ENCODE results near the gene CKMT2.
"Not testable (repeated sequence)": the region's sequence is repeated elsewhere in the genome, so short reads cannot be mapped to it uniquely, and the experiment has no call there.

DNA sequence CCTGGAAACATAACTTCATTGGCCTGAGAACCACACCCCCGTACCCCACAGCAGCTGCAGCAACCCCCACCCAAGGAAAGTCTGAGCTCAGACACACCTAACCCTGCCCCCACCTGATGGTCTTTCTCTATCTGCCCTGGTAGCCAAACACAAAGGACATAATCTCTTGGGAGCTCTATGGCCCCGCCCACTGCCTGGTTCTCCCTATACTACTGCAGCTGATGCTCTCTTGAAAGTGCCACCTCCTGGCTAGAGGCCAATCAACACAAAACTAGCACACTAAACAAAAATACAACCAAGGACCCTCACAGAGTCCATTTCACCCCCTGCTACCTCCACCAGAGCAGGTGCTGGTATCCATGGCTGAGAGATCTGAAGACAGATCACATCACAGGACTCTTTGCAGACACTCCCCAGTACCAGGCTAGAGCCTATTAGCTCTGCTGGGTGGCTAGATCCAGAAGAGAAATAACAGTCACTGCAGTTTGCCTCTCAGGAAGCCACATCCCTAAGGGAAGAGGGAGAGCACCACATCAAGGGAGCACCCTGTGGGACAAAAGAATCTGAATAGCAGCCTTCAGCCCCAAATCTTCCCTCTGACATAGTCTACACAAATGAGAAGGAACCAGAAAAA, 37.4 kb downstream of the CKMT2 start:
- TF ChIP-seq, protein P1, sequence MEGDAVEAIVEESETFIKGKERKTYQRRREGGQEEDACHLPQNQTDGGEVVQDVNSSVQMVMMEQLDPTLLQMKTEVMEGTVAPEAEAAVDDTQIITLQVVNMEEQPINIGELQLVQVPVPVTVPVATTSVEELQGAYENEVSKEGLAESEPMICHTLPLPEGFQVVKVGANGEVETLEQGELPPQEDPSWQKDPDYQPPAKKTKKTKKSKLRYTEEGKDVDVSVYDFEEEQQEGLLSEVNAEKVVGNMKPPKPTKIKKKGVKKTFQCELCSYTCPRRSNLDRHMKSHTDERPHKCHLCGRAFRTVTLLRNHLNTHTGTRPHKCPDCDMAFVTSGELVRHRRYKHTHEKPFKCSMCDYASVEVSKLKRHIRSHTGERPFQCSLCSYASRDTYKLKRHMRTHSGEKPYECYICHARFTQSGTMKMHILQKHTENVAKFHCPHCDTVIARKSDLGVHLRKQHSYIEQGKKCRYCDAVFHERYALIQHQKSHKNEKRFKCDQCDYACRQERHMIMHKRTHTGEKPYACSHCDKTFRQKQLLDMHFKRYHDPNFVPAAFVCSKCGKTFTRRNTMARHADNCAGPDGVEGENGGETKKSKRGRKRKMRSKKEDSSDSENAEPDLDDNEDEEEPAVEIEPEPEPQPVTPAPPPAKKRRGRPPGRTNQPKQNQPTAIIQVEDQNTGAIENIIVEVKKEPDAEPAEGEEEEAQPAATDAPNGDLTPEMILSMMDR (IDR thresholded peaks at IDR 0.05): not testable (repeated sequence)
- TF ChIP-seq ZFX (IDR thresholded peaks at IDR 0.05; ENCODE audit: borderline replicate concordance): not testable (repeated sequence)

Data from 22Rv1 (cell line).